Keratinocyte (primary cell): ENCODE measurements around the gene BNIP1.

Source experiments
- EZH2 ChIP-seq: IDR thresholded peaks from one replicate; pipeline ENCODE4 v1.6.1; 2012; ENCODE audit warnings: inconsistent platforms, mild to moderate bottlenecking, low read length, moderate library complexity
- TF ChIP-seq, protein P1 (sequence below), 3 experiments: IDR thresholded peaks in 1 of 3; conservative IDR thresholded peaks in 1 of 3; optimal IDR thresholded peaks in 1 of 3; 2 replicates in 2 of 3; 3 replicates in 1 of 3; pipeline versions ENCODE3 to v1.5.1; 2011; ENCODE audit warnings: low read length in 3 of 3, mild to moderate bottlenecking in 3 of 3, moderate library complexity in 2 of 3, control low read depth in 1 of 3, inconsistent platforms in 1 of 3; ENCODE audit not compliant: insufficient read depth in 2 of 3; ENCODE audit errors: extremely low read depth in 1 of 3

DNA sequence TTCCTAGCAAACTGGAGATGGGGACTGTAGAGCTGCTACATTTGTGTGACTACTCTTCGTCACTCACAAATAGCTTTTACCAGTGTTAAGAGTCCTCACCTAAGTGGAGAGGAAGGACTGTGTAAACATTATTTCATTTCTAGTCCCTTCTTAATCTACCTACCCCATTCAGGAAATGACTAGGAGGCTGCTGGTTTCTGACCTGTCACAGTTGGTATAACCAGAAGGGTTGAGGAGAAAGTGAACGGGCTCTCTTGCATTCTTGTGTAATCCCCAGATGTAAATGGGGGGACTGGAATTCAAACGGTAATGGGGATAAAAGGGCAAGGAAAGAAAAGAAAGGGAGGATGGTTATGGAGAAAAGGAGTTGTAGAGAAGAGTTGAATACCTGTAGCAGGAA lies 35.4 kb upstream of the BNIP1 start:
- TF ChIP-seq, protein P1, sequence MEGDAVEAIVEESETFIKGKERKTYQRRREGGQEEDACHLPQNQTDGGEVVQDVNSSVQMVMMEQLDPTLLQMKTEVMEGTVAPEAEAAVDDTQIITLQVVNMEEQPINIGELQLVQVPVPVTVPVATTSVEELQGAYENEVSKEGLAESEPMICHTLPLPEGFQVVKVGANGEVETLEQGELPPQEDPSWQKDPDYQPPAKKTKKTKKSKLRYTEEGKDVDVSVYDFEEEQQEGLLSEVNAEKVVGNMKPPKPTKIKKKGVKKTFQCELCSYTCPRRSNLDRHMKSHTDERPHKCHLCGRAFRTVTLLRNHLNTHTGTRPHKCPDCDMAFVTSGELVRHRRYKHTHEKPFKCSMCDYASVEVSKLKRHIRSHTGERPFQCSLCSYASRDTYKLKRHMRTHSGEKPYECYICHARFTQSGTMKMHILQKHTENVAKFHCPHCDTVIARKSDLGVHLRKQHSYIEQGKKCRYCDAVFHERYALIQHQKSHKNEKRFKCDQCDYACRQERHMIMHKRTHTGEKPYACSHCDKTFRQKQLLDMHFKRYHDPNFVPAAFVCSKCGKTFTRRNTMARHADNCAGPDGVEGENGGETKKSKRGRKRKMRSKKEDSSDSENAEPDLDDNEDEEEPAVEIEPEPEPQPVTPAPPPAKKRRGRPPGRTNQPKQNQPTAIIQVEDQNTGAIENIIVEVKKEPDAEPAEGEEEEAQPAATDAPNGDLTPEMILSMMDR (optimal IDR thresholded peaks at IDR 0.05 in 1 of 3, IDR thresholded peaks at IDR 0.05 in 1 of 3, conservative IDR thresholded peaks at IDR 0.05 in 1 of 3; ENCODE audit: extremely low read depth in 1 of 3, insufficient read depth in 2 of 3, low read length in 3 of 3), result no peak
- TF ChIP-seq EZH2, result no peak
